MV-4-11 (cell line): ENCODE measurements around the gene POLDIP3.

Experiments used
- DNase-seq: peaks from one replicate; lab custom pipeline; 2025; lab: John Stamatoyannopoulos, UW

POLDIP3 gene

GRCh38 chr22:42614312-42615091 lies at the start of gene POLDIP3:
POLDIP3 (minus strand) TSS chr22:42614883; CDS start chr22:42614857, 26 bp downstream.
- DNase-seq = peak; percentile 96

GRCh38 chr22:42661985-42662831 lies 47.5 kb upstream of the POLDIP3 start:
- DNase-seq = peak; percentile 39

GRCh38 chr22:42656578-42656977 lies 41.9 kb upstream of the POLDIP3 start:
- DNase-seq = no peak

GRCh38 chr22:42655693-42656092 lies 41.0 kb upstream of the POLDIP3 start:
- no peak for DNase-seq

GRCh38 chr22:42654436-42655073 lies 39.9 kb upstream of the POLDIP3 start:
- no peak for DNase-seq

GRCh38 chr22:42653999-42654398 lies 39.3 kb upstream of the POLDIP3 start:
- no peak for DNase-seq

GRCh38 chr22:42651134-42651533 lies 36.5 kb upstream of the POLDIP3 start:
- no peak for DNase-seq

GRCh38 chr22:42649246-42650099 lies 34.8 kb upstream of the POLDIP3 start, which contains the start of gene CYB5R3:
CYB5R3 (minus strand) TSS chr22:42649392; CDS start chr22:42649315, 77 bp downstream.
- peak; percentile 69 for DNase-seq

- DNase-seq = peak; percentile 27
Measured at GRCh38 chr22:42648368-42649245, 33.9 kb upstream of the POLDIP3 start.

GRCh38 chr22:42648017-42648367 lies 33.3 kb upstream of the POLDIP3 start:
- no peak for DNase-seq

GRCh38 chr22:42646569-42647525 lies 32.2 kb upstream of the POLDIP3 start:
- no peak for DNase-seq

GRCh38 chr22:42645938-42646568 lies 31.4 kb upstream of the POLDIP3 start:
- DNase-seq = no peak

- DNase-seq = no peak
Measured at GRCh38 chr22:42645341-42645937, 30.8 kb upstream of the POLDIP3 start.

GRCh38 chr22:42644422-42645340 lies 30.0 kb upstream of the POLDIP3 start:
- DNase-seq = peak; percentile 35

GRCh38 chr22:42643634-42644421 lies 29.1 kb upstream of the POLDIP3 start:
- DNase-seq = no peak

- peak; percentile 76 for DNase-seq
Measured at GRCh38 chr22:42642806-42643633, 28.3 kb upstream of the POLDIP3 start.
